Measurements from ENCODE around the gene PACSIN2.

DNA sequence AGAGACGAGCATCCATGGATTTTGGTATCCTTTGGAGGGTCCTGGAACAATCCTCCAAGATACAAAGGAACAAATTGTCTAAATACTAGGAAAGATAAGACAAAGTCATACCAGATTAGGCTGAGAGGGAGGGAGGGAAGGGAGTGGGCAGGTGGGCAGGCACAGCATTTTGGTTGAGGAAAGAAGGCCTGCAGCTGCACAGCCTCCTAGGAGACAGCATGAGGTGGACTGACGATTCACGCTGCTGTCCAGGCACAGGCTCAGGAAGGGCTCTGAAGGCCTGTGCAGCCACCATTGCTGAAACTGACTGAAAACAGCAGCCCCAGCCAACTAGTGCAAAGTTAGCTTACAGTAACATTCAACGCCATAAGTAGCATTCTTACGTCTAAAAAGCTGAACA lies 64.7 kb downstream of the PACSIN2 start:
- no peak for TF ChIP-seq POLR2A (IDR thresholded peaks at IDR 0.05)
- TF ChIP-seq, protein P1, sequence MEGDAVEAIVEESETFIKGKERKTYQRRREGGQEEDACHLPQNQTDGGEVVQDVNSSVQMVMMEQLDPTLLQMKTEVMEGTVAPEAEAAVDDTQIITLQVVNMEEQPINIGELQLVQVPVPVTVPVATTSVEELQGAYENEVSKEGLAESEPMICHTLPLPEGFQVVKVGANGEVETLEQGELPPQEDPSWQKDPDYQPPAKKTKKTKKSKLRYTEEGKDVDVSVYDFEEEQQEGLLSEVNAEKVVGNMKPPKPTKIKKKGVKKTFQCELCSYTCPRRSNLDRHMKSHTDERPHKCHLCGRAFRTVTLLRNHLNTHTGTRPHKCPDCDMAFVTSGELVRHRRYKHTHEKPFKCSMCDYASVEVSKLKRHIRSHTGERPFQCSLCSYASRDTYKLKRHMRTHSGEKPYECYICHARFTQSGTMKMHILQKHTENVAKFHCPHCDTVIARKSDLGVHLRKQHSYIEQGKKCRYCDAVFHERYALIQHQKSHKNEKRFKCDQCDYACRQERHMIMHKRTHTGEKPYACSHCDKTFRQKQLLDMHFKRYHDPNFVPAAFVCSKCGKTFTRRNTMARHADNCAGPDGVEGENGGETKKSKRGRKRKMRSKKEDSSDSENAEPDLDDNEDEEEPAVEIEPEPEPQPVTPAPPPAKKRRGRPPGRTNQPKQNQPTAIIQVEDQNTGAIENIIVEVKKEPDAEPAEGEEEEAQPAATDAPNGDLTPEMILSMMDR (IDR thresholded peaks at IDR 0.05) = no peak

All from esophagus squamous epithelium (tissue), 4 donors.